CD4-positive, CD25-positive, alpha-beta regulatory T cell (primary cell): Measurements from ENCODE around the gene AKAP9. TPM values are rescaled to one million over a fixed set of nuclear protein-coding genes. Genes with fewer than 3 reads are reported as not detected.
A peak's percentile ranks its signal among the peaks of the same experiment; 100 is the strongest.
"Not testable (repeated sequence)": the region's sequence is repeated elsewhere in the genome, so short reads cannot be mapped to it uniquely, and the experiment has no call there.

Source experiments
- ATAC-seq, 2 donors: fragments of 150-1000 bp; cut with Tn5 transposase; one replicate each; pipeline ENCODE4 v1.10.0; 2021; ENCODE audit warnings: low read depth in 2 of 2, moderate number of reproducible peaks in 2 of 2, moderate library complexity in 1 of 2
- DNase-seq, 3 donors: peaks; one replicate each; pipeline versions ENCODE4 v3.0.0 to v3.0.0-alpha.2; 2012 to 2022; ENCODE audit warnings: mixed read lengths in 1 of 3
- H3K27ac ChIP-seq: one replicate; pipeline ENCODE4 v1.7.0; 2013; ENCODE audit warnings: mild to moderate bottlenecking, low read length; ENCODE audit not compliant: insufficient read depth, poor library complexity, severe bottlenecking
- H3K27me3 ChIP-seq: one replicate; pipeline ENCODE4 v1.7.0; 2013; ENCODE audit warnings: low read length; ENCODE audit not compliant: control insufficient read depth, insufficient read depth
- H3K36me3 ChIP-seq: one replicate; pipeline ENCODE4 v1.7.0; 2013; ENCODE audit warnings: mild to moderate bottlenecking, low read length, moderate library complexity; ENCODE audit not compliant: control insufficient read depth, insufficient read depth
- H3K4me1 ChIP-seq: 2 replicates; pipeline ENCODE4 v1.7.0; 2013; ENCODE audit warnings: mild to moderate bottlenecking, low read length; ENCODE audit not compliant: insufficient read depth, control insufficient read depth, poor library complexity, severe bottlenecking
- H3K4me3 ChIP-seq: one replicate; pipeline ENCODE4 v1.7.0; 2013; ENCODE audit warnings: low read depth, mild to moderate bottlenecking, low read length, moderate library complexity
- H3K9me3 ChIP-seq, 2 experiments: 1 replicate in 1 of 2; 2 replicates in 1 of 2; pipeline ENCODE4 v1.7.0; 2013; ENCODE audit warnings: low read length in 2 of 2, mild to moderate bottlenecking in 1 of 2, moderate library complexity in 1 of 2; ENCODE audit not compliant: control insufficient read depth in 2 of 2
- H3K27ac Mint-ChIP-seq, 3 donors: one replicate each; pipeline ENCODE4 v1.8.0; 2020 to 2022; ENCODE audit warnings: mild to moderate bottlenecking in 3 of 3, mixed read lengths in 3 of 3, moderate library complexity in 2 of 3
- H3K27me3 Mint-ChIP-seq: one replicate; pipeline ENCODE4 v1.8.0; 2022; ENCODE audit warnings: mild to moderate bottlenecking, mixed read lengths
- H3K36me3 Mint-ChIP-seq: one replicate; pipeline ENCODE4 v1.8.0; 2020; ENCODE audit warnings: mixed read lengths
- H3K4me1 Mint-ChIP-seq, 4 donors: one replicate each; pipeline ENCODE4 v1.8.0; 2020 to 2022; ENCODE audit warnings: mixed read lengths in 4 of 4, mild to moderate bottlenecking in 1 of 4
- H3K4me3 Mint-ChIP-seq, 4 donors: one replicate each; pipeline ENCODE4 v1.8.0; 2020 to 2022; ENCODE audit warnings: mild to moderate bottlenecking in 4 of 4, mixed read lengths in 4 of 4, moderate library complexity in 3 of 4
- H3K9me3 Mint-ChIP-seq, 7 donors: one replicate each; pipeline ENCODE4 v1.8.0; 2020 to 2022; ENCODE audit warnings: mixed read lengths in 7 of 7, mild to moderate bottlenecking in 3 of 7, moderate library complexity in 2 of 7
- polyA plus RNA-seq, 4 donors: library from polyadenylated mRNA; unstranded; fragments of 300-500 nt; fragmentation: Illumina TruSeq; gene quantifications; one replicate each; pipeline ENCODE4 v1.2.3, GENCODE V29; 2021
- total RNA-seq: library from RNA; stranded (reverse); gene quantifications from one replicate; pipeline ENCODE4 v1.2.3, GENCODE V29; 2022

The AKAP9 gene
- total and polyA plus RNA-seq, 5 donors from 2014 or later = 12.5 to 81.2 (median 19.9) TPM

- Histone ChIP-seq H3K4me1 (peaks cover 3% of the 10 kb centered on the region), H3K9me3 (no peaks in the 10 kb centered on the region), H3K27me3 (no peaks in the 10 kb centered on the region), H3K4me3 (no peak overlapping the region), H3K27ac (no peak overlapping the region), H3K36me3 (no peaks in the 10 kb centered on the region)
- Mint-ChIP-seq H3K27me3 (no peaks in the 10 kb centered on the region), H3K9me3 (no peaks in the 10 kb centered on the region), H3K36me3 (peaks cover 25% of the 10 kb centered on the region), H3K4me1 (peaks cover 36 to 72% (median 54%) of the 10 kb centered on the region in 4 donors), H3K27ac (peak overlapping the region in 1 of 3 donors; percentile 1), H3K4me3 (no peak overlapping the region)
- ATAC-seq = no peak
- DNase-seq = no peak
These were observed 7.3 kb downstream of the AKAP9 start for GRCh38 chr7:91947948-91948347.

GRCh38 chr7:91949221-91950009 is 8.8 kb downstream of the AKAP9 start:
- Histone ChIP-seq H3K27ac (no peak overlapping the region), H3K36me3 (no peaks in the 10 kb centered on the region), H3K27me3 (no peaks in the 10 kb centered on the region), H3K4me1 (no peaks in the 10 kb centered on the region), H3K4me3 (no peak overlapping the region), H3K9me3 (no peaks in the 10 kb centered on the region)
- peak overlapping the region in 2 of 4 donors; percentile 33 to 49 for H3K4me3 Mint-ChIP-seq
- DNase-seq = peak in 1 of 3 donors; percentile 19
- no peak for ATAC-seq
- no peaks in the 10 kb centered on the region for H3K9me3 Mint-ChIP-seq
- no peak overlapping the region for H3K27ac Mint-ChIP-seq
- no peaks in the 10 kb centered on the region for H3K27me3 Mint-ChIP-seq
- peaks cover 25% of the 10 kb centered on the region for H3K36me3 Mint-ChIP-seq
- H3K4me1 Mint-ChIP-seq = peaks cover 44 to 72% (median 54%) of the 10 kb centered on the region in 4 donors

- no peak for ATAC-seq
- Histone ChIP-seq H3K27ac (no peak overlapping the region), H3K4me1 (no peaks in the 10 kb centered on the region), H3K27me3 (no peaks in the 10 kb centered on the region), H3K4me3 (no peak overlapping the region), H3K9me3 (no peaks in the 10 kb centered on the region), H3K36me3 (no peaks in the 10 kb centered on the region)
- Mint-ChIP-seq H3K4me3 (no peak overlapping the region), H3K4me1 (peaks cover 37 to 59% (median 46%) of the 10 kb centered on the region in 4 donors), H3K36me3 (peaks cover 16% of the 10 kb centered on the region), H3K9me3 (no peaks in the 10 kb centered on the region), H3K27ac (no peak overlapping the region), H3K27me3 (no peaks in the 10 kb centered on the region)
- DNase-seq = peak in 1 of 3 donors; percentile 45
These were observed 13.0 kb downstream of the AKAP9 start for GRCh38 chr7:91953618-91954017.

GRCh38 chr7:91956464-91956863 is 15.8 kb downstream of the AKAP9 start:
- H3K4me3 Mint-ChIP-seq, H3K4me1 ChIP-seq, ATAC-seq, H3K9me3 ChIP-seq, H3K27me3 ChIP-seq, H3K4me3 ChIP-seq, H3K27me3 Mint-ChIP-seq, H3K27ac ChIP-seq, H3K27ac Mint-ChIP-seq, DNase-seq, H3K9me3 Mint-ChIP-seq, H3K36me3 ChIP-seq: not testable (repeated sequence)
- peaks cover 34 to 52% (median 44%) of the 10 kb centered on the region in 4 donors for H3K4me1 Mint-ChIP-seq
- H3K36me3 Mint-ChIP-seq = peaks cover 25% of the 10 kb centered on the region

GRCh38 chr7:91957232-91957631 is 16.6 kb downstream of the AKAP9 start:
- Histone ChIP-seq H3K4me3 (no peak overlapping the region), H3K36me3 (no peaks in the 10 kb centered on the region), H3K4me1 (no peaks in the 10 kb centered on the region), H3K27me3 (no peaks in the 10 kb centered on the region), H3K27ac (no peak overlapping the region), H3K9me3 (no peaks in the 10 kb centered on the region)
- H3K4me1 Mint-ChIP-seq = peaks cover 28 to 46% (median 37%) of the 10 kb centered on the region in 4 donors
- no peaks in the 10 kb centered on the region for H3K27me3 Mint-ChIP-seq
- DNase-seq (no peak), ATAC-seq (no peak)
- H3K4me3 Mint-ChIP-seq = no peak overlapping the region
- H3K27ac Mint-ChIP-seq = no peak overlapping the region
- peaks cover 20% of the 10 kb centered on the region for H3K36me3 Mint-ChIP-seq
- no peaks in the 10 kb centered on the region for H3K9me3 Mint-ChIP-seq

- H3K27ac ChIP-seq = no peak overlapping the region
- no peaks in the 10 kb centered on the region for H3K4me1 ChIP-seq
- H3K36me3 Mint-ChIP-seq = peaks cover 20% of the 10 kb centered on the region
- H3K9me3 Mint-ChIP-seq = no peaks in the 10 kb centered on the region
- H3K36me3 ChIP-seq = no peaks in the 10 kb centered on the region
- H3K27me3 ChIP-seq = no peaks in the 10 kb centered on the region
- H3K27ac Mint-ChIP-seq = no peak overlapping the region
- peaks cover 24 to 40% (median 33%) of the 10 kb centered on the region in 4 donors for H3K4me1 Mint-ChIP-seq
- ATAC-seq (no peak), DNase-seq (no peak)
- no peak overlapping the region for H3K4me3 ChIP-seq
- H3K4me3 Mint-ChIP-seq = no peak overlapping the region
- no peaks in the 10 kb centered on the region for H3K9me3 ChIP-seq
- no peaks in the 10 kb centered on the region for H3K27me3 Mint-ChIP-seq
These were observed 17.2 kb downstream of the AKAP9 start for GRCh38 chr7:91957823-91958222.

- no peaks in the 10 kb centered on the region for H3K27me3 ChIP-seq
- H3K4me3 Mint-ChIP-seq = no peak overlapping the region
- no peak for ATAC-seq
- H3K9me3 Mint-ChIP-seq = no peaks in the 10 kb centered on the region
- H3K36me3 ChIP-seq = no peaks in the 10 kb centered on the region
- H3K4me3 ChIP-seq = no peak overlapping the region
- no peak for DNase-seq
- no peaks in the 10 kb centered on the region for H3K9me3 ChIP-seq
- no peak overlapping the region for H3K27ac ChIP-seq
- H3K4me1 ChIP-seq = no peaks in the 10 kb centered on the region
- H3K4me1 Mint-ChIP-seq = peaks cover 22 to 32% (median 24%) of the 10 kb centered on the region in 4 donors
- H3K27me3 Mint-ChIP-seq = no peaks in the 10 kb centered on the region
- H3K36me3 Mint-ChIP-seq = peaks cover 20% of the 10 kb centered on the region
- H3K27ac Mint-ChIP-seq = peak overlapping the region in 1 of 3 donors; percentile 85
These were observed 18.4 kb downstream of the AKAP9 start for GRCh38 chr7:91959023-91959422.

GRCh38 chr7:91961816-91962215 is 21.2 kb downstream of the AKAP9 start:
- no peak for DNase-seq
- peaks cover 16% of the 10 kb centered on the region for H3K36me3 Mint-ChIP-seq
- Histone ChIP-seq H3K27ac (no peak overlapping the region), H3K4me3 (no peak overlapping the region), H3K27me3 (no peaks in the 10 kb centered on the region), H3K9me3 (no peaks in the 10 kb centered on the region), H3K4me1 (no peaks in the 10 kb centered on the region), H3K36me3 (no peaks in the 10 kb centered on the region)
- peak overlapping the region in 1 of 3 donors; percentile 83 for H3K27ac Mint-ChIP-seq
- peaks cover 22 to 36% (median 27%) of the 10 kb centered on the region in 4 donors for H3K4me1 Mint-ChIP-seq
- no peak overlapping the region for H3K4me3 Mint-ChIP-seq
- H3K9me3 Mint-ChIP-seq = peaks cover 0 to 3% (median 0%) of the 10 kb centered on the region in 7 donors
- no peak for ATAC-seq
- H3K27me3 Mint-ChIP-seq = no peaks in the 10 kb centered on the region
